ENCODE results near the gene C14orf180. TPM values are rescaled to one million over a fixed set of nuclear protein-coding genes. Genes with fewer than 3 reads are reported as not detected.
"Not testable (repeated sequence)": the region's sequence is repeated elsewhere in the genome, so short reads cannot be mapped to it uniquely, and the experiment has no call there.

C14orf180 gene
- total RNA-seq, 1 experiment from 2014 or later, result not detected

DNA sequence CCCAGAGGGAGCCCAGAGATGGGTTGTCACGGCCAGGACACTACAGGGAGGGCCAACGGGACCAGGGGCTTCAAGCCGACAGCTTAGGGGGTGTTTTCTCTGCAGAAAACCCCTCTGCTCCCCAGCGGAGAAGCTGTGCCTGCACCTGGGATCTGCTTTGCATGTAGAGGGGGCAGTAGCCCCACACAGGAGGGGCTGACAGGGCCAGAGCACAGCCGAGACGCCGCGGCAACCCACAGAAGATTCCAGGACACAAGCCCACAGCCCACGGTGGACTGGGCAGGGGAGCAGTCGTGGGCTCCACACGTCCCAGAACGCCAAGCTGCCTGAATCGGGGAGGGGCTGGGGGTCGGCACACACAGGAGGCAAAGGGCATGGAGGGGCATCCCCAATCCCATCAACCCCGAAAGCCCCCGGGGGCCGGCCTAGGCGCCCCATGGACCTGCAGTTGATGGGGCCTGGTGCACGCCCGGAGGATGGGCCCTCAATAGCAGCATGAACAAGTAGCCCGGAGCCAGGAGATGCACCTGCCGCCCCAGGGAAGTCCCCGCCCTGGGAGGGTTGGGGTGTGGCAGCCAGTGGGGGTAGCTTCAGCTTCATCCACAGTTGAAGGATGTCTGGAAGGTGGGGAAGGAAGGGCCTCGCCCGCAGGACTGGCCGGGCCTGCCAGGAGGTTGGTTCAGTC lies 55.5 kb downstream of the C14orf180 start:
- Histone ChIP-seq H4K20me1 (ENCODE audit: insufficient read depth) (no peaks in the 10 kb centered on the region), H3K79me2 (ENCODE audit: low read depth) (no peaks in the 10 kb centered on the region), H3F3A (ENCODE audit: insufficient read depth, low read depth) (no peaks in the 10 kb centered on the region), H3K4me1 (replicated peaks; ENCODE audit: insufficient read depth) (no peaks in the 10 kb centered on the region), H3K4me2 (no peak overlapping the region), H2AFZ (no peak overlapping the region), H3K27ac (no peak overlapping the region), H3K27me3 (ENCODE audit: insufficient read depth, low read depth) (peaks cover 96% of the 10 kb centered on the region), H3K9me2 (ENCODE audit: insufficient read depth) (no peaks in the 10 kb centered on the region), H3K9me3 (ENCODE audit: insufficient read depth, low read depth) (no peaks in the 10 kb centered on the region), H3K36me3 (ENCODE audit: low read depth) (no peaks in the 10 kb centered on the region), H3K4me3 (no peak overlapping the region)
- no peak for DNase-seq
- intact Hi-C loops (cut with micrococcal nuclease; ENCODE audit: unreplicated experiment), result no loop called here
- ChIA-PET POLR2A (ENCODE audit: unreplicated experiment) (no interaction called here), CTCF (no interaction called here)
- no TSS peak for BruUV-seq (replicated peaks)
- TF ChIP-seq EZH2 (IDR thresholded peaks at IDR 0.05; ENCODE audit: low read depth), result no peak

DNA sequence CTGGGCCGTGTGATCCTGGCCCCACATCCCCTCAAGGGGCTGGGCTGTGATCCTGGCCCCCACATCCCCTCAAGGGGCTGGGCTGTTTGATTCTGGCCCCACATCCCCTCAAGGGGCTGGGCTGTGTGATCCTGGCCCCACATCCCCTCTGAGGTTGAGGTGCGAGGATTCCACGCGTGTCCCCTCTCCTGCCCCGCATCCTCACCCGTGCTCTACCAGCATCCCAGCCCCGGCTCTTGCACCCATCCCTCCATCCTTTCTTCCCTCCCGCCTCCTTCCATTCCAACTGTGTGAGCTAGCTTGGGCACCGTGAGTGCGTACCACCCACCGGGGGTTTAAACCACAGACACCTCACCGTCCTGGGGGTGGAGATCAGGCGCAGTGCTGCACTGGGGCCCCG lies 56.2 kb downstream of the C14orf180 start:
- ChIA-PET POLR2A (ENCODE audit: unreplicated experiment) (no interaction called here), CTCF (no interaction called here)
- Histone ChIP-seq H4K20me1 (ENCODE audit: insufficient read depth) (no peaks in the 10 kb centered on the region), H3K4me2 (no peak overlapping the region), H3K36me3 (ENCODE audit: low read depth) (no peaks in the 10 kb centered on the region), H3K4me3 (no peak overlapping the region), H3K9me3 (ENCODE audit: insufficient read depth, low read depth) (no peaks in the 10 kb centered on the region), H3K4me1 (replicated peaks; ENCODE audit: insufficient read depth) (no peaks in the 10 kb centered on the region), H3F3A (ENCODE audit: insufficient read depth, low read depth) (no peaks in the 10 kb centered on the region), H3K27ac (no peak overlapping the region), H3K79me2 (ENCODE audit: low read depth) (no peaks in the 10 kb centered on the region), H3K27me3 (ENCODE audit: insufficient read depth, low read depth) (peaks cover 89% of the 10 kb centered on the region), H2AFZ (no peak overlapping the region), H3K9me2 (ENCODE audit: insufficient read depth) (no peaks in the 10 kb centered on the region)
- no TSS peak for BruUV-seq (replicated peaks)
- DNase-seq, result no peak
- intact Hi-C loops (cut with micrococcal nuclease; ENCODE audit: unreplicated experiment), result no loop called here
- no peak for TF ChIP-seq EZH2 (IDR thresholded peaks at IDR 0.05; ENCODE audit: low read depth)

DNA sequence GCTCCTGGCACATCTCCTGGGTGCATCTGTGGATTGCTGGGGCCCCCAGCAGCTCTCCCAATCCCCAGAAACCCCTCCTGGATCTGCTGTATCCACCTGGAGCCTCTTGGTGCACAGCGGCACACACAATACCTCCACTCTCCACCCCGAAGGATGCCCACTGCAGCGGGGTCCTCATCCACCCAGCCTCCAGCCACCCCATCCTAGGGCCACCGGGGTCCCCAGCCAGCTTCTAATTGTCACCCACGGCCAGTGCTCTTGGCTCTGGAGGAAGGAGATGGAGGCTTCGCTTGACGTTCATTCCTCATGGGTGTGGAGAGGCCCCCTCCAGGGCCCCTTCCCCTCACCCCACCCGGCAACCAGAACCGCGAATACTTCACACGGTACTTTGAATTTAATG lies 56.6 kb downstream of the C14orf180 start:
- POLR2A ChIA-PET (ENCODE audit: unreplicated experiment), result interaction anchor here (0.6 kb wide), 1 partner anchor 29 kb away, joined by 3 read pairs; no protein-coding TSS in a partner anchor
- H2AFZ ChIP-seq, result no peak overlapping the region
- no peaks in the 10 kb centered on the region for H3K79me2 ChIP-seq (ENCODE audit: low read depth)
- H3K36me3 ChIP-seq (ENCODE audit: low read depth), result no peaks in the 10 kb centered on the region
- intact Hi-C loops (cut with micrococcal nuclease; ENCODE audit: unreplicated experiment), result no loop called here
- no peaks in the 10 kb centered on the region for H3F3A ChIP-seq (ENCODE audit: insufficient read depth, low read depth)
- no peak overlapping the region for H3K4me2 ChIP-seq
- no peaks in the 10 kb centered on the region for H4K20me1 ChIP-seq (ENCODE audit: insufficient read depth)
- no peaks in the 10 kb centered on the region for H3K4me1 ChIP-seq (replicated peaks; ENCODE audit: insufficient read depth)
- no peak for DNase-seq
- H3K4me3 ChIP-seq, result no peak overlapping the region
- CTCF ChIA-PET, result no interaction called here
- H3K27ac ChIP-seq, result no peak overlapping the region
- no peaks in the 10 kb centered on the region for H3K9me3 ChIP-seq (ENCODE audit: insufficient read depth, low read depth)
- BruUV-seq (replicated peaks), result no TSS peak
- TF ChIP-seq, protein P1, sequence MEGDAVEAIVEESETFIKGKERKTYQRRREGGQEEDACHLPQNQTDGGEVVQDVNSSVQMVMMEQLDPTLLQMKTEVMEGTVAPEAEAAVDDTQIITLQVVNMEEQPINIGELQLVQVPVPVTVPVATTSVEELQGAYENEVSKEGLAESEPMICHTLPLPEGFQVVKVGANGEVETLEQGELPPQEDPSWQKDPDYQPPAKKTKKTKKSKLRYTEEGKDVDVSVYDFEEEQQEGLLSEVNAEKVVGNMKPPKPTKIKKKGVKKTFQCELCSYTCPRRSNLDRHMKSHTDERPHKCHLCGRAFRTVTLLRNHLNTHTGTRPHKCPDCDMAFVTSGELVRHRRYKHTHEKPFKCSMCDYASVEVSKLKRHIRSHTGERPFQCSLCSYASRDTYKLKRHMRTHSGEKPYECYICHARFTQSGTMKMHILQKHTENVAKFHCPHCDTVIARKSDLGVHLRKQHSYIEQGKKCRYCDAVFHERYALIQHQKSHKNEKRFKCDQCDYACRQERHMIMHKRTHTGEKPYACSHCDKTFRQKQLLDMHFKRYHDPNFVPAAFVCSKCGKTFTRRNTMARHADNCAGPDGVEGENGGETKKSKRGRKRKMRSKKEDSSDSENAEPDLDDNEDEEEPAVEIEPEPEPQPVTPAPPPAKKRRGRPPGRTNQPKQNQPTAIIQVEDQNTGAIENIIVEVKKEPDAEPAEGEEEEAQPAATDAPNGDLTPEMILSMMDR (conservative IDR thresholded peaks at IDR 0.05), result no peak
- TF ChIP-seq EZH2 (IDR thresholded peaks at IDR 0.05; ENCODE audit: low read depth), result no peak
- H3K27me3 ChIP-seq (ENCODE audit: insufficient read depth, low read depth), result peaks cover 85% of the 10 kb centered on the region
- H3K9me2 ChIP-seq (ENCODE audit: insufficient read depth), result no peaks in the 10 kb centered on the region

DNA sequence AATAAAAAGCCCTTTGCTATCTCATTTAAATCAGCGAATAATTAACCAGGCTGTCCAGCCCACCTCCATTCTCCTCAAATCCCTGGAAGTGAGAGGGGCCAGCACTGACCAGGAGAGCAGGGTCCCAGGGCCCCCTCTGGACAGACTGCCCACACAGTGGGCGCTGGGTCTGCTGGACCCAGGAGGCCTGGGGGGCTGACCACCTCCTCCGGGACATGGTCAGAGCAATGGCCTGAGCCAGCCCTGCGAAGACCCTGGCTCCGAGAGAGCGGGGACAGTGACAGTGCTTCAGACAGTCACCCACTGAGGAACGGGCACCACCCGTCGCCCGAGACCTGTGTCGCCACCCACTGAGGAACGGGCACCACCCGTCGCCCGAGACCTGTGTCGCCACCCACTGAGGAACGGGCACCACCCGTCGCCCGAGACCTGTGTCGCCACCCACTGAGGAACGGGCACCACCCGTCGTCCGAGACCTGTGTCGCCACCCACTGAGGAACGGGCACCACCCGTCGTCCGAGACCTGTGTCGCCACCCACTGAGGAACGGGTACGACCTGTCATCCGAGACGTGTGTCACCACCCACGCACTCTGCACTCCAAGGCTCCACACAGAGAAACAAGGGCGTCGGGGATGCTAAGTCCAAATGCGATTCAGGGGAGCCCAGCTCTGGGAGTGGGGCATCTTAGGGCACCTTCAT lies 57.4 kb downstream of the C14orf180 start:
- intact Hi-C loops (cut with micrococcal nuclease; ENCODE audit: unreplicated experiment), result not testable (repeated sequence)

More for the DNA sequence above, 57.4 kb downstream of the C14orf180 start:
- POLR2A ChIA-PET (ENCODE audit: unreplicated experiment), result interaction anchor here (0.6 kb wide), 1 partner anchor 29 kb away, joined by 3 read pairs; no protein-coding TSS in a partner anchor
- H2AFZ ChIP-seq; H3K4me1 ChIP-seq (replicated peaks; ENCODE audit: insufficient read depth); BruUV-seq (replicated peaks); H3K79me2 ChIP-seq (ENCODE audit: low read depth); H3F3A ChIP-seq (ENCODE audit: insufficient read depth, low read depth); CTCF ChIA-PET; H3K27ac ChIP-seq; H3K9me2 ChIP-seq (ENCODE audit: insufficient read depth); H3K4me2 ChIP-seq; H3K4me3 ChIP-seq; H3K36me3 ChIP-seq (ENCODE audit: low read depth); H3K9me3 ChIP-seq (ENCODE audit: insufficient read depth, low read depth); H4K20me1 ChIP-seq (ENCODE audit: insufficient read depth); DNase-seq: not testable (repeated sequence)
- H3K27me3 ChIP-seq (ENCODE audit: insufficient read depth, low read depth), result peaks cover 76% of the 10 kb centered on the region
